HG02571 (cell line): Measurements from ENCODE around the gene PRKCE.

Experiments used
- ATAC-seq: cut with Tn5 transposase; IDR thresholded peaks from one replicate; pipeline ENCODE4 v1.9.1; 2021; ENCODE audit warnings: mild to moderate bottlenecking, moderate library complexity; ENCODE audit not compliant: unreplicated experiment

Gene PRKCE

DNA sequence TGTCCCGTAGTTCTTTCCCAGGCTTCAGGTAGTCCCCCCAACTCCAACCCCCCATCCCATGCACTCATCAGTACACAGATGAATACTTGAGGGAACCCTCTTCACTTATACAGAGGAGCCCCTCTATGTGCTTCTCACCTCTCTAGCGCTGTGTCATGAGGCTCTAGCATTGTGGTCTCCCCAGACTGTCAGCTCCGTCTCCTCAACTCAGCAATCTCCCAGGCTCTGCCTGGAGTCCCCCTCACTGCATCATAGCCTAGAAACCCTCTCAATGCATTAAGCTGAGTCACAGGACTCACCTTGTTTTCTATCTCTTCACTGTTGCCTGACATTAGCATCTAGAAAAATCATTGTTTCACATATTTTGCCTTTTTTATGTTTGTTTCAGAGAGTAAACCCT lies 20.2 kb upstream of the PRKCE start:
- ATAC-seq: no peak

- ATAC-seq: no peak
These were observed 19.5 kb upstream of the PRKCE start for GRCh38 chr2:45631955-45632354.

DNA sequence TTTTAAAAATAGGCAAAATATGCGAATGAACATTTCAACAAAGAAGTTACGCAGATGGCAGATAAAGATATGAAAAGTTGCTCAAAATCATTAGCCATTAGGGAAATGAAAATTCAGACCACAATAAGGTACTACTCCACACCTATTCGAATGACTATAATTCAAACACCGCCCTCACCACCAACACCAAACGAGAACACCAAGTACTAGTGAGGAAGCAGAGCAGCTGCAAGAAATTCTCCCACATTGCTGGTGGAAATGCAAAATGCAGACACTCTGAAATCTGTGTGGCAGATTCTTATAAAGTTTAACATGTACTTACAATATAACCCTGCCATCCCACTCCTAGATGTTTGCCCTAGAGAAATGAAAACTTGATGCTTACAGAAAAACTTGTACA lies 17.3 kb upstream of the PRKCE start:
- no peak for ATAC-seq

- ATAC-seq: no peak
These were observed 15.5 kb upstream of the PRKCE start for GRCh38 chr2:45636008-45636407.

DNA sequence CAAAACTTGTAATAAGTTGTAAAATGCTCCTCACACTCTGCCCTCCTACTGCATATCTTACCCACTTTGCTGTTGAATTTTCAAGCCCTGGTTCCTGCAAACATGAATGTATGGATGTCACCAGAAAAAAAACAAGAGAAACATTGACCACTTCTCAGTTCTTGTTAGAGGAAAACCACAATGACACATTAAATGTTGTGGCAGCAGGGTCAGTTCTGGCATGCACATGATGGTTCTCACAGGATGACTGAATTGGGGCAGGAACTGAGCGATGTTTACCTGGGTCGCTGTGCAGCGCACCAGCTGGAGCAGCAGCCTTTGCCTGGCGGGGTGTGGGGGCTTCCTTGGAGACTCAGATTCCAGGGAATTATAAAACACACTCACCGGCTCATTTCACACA lies 14.0 kb upstream of the PRKCE start:
- no peak for ATAC-seq

DNA sequence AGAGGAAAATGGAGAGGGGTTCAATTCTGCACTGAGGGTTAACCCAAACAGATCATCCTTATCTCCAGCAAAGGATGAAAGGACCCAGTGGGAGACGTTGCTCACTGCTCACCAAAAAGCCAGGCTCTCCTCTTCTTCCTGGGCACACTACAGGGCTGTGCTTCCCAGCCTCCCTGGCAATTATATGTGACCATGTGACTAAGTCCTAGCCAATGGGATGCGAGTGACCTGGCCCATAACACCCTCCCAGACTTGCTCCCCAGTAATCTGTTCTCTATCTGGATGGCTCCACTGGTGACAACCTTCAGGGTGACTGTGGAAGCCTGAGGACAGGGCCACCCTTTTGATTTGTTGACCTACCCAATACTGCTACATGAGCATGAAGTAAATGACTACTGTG lies 10.9 kb upstream of the PRKCE start:
- no peak for ATAC-seq

- no peak for ATAC-seq
These were observed 8.4 kb upstream of the PRKCE start for GRCh38 chr2:45643095-45643494.

DNA sequence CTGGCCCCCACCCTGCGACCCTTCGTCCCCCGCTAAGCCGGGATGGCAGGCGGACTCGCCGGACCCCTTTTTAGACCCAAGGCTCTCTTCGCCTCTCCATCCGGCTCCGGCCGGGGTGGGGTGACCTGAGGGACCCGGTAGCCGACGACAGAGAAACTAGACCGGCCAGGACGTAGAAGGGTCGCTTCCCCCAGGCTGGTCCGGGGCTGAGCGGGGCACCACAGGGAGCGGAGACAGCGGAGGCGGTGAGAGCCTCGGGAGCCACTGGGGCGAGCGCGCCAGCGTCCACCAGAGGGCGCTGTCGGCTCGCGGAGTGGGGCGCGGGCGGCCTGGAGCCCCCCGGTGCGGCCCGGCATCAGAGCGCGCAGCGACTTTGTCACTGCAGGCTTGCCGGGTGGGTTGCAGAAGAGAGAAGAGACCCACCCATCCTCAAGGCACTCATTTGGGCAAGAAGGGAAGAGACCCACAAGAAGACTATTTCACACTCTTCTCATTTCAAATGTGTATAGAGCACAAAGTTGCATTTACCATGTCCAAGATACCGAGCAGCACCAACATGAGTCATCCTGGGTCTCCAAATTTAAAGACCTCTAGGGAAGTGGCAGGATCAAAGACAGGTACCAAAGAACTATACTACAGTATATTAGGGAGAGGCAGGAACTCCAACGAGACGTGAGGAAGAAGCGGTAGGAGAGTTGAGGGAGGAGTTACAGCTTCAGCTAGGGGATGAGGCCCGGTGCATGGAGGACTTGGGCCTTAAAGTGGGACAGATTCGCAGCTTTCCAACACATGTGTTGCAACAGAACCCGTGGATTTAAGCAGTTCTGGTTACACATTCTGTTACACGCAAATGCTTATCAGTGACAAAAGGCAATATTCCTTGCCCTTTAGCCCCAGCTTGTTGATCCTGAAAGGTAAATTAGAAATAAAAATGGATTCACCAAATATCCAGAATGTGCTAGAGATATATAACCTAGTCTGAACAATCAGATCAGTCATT lies 7.6 kb upstream of the PRKCE start:
- ATAC-seq: peak; percentile 74

DNA sequence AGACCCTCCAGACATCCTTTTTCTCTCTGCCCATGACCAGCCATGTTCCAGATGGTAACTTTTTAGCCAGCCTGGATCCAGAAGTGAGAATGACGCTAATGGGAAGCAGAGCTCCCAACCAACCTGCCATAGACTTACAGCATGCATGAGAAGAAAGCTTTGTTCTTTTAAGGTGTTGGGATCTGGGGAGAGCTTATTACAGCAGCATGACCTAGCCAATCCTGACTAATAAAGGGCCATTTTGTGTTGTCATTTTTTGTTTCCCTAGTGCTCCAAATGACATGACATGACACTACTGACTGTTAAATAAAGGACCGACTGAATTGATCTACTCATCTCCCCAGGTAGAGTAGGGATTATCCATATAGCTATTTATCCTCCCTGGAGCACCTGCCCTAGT lies 5.2 kb upstream of the PRKCE start:
- no peak for ATAC-seq

GRCh38 chr2:45647356-45647755 lies 4.1 kb upstream of the PRKCE start:
- no peak for ATAC-seq

DNA sequence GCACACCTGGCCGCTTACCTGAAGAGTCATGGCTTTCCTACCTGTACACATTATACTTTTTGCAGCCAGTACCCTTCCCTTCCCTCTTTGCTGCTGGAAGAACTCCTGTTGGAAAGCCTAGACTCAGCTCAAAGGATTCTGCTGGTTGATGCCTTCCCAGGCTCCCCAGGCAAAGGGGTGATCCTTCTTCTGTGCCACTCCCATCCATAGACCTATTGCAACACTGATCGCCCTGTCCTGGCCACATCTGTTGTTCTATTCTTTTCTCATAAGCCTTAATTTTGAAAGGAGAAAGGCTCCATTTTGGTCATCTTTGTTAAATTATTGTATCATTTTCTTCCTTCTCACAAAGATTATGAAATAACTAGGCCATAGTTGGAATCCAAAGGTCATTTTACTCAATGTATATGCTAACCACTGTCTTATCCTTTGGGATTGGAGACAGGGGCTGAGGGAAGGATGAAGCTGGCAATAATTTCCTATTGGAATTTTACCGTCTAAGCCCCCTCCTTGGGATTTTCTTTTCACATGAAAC lies 3.4 kb upstream of the PRKCE start:
- no peak for ATAC-seq

- no peak for ATAC-seq
These were observed 2.8 kb upstream of the PRKCE start for GRCh38 chr2:45648636-45649035.

GRCh38 chr2:45649462-45649857 lies 2.0 kb upstream of the PRKCE start:
- no peak for ATAC-seq

GRCh38 chr2:45649858-45650811 lies 1.3 kb upstream of the PRKCE start:
- peak; percentile 27 for ATAC-seq

DNA sequence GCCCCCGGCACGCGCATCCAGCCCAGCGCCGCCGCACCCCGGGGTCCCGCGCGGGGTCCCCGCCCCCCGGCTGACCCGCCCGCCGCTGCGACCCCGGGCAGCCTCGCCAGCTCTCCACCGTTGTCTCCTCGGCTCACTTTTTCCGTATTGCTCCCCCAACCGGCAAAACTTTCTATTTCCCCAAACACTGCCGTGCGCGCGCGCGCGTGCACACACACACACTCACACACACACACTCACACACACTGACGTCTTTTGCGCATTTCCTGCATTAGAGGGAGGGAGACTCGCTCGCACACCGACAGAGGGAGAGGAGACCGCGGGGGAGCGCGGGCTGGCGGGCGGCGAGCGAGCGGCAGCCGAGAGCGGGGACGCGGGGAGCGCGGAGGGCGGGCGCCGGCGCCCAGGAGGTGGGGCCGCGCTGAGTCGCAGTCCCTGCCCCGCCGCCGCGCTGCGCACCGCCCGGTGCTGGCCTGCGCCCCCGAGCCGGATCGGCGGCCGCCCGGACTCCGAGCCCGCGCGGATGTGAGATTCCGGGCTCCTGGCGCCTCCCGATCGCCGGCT lies 542 bp upstream of the PRKCE start:
- ATAC-seq: peak; percentile 66

- no peak for ATAC-seq
These were observed 886 bp downstream of the PRKCE start for GRCh38 chr2:45652090-45653031.

DNA sequence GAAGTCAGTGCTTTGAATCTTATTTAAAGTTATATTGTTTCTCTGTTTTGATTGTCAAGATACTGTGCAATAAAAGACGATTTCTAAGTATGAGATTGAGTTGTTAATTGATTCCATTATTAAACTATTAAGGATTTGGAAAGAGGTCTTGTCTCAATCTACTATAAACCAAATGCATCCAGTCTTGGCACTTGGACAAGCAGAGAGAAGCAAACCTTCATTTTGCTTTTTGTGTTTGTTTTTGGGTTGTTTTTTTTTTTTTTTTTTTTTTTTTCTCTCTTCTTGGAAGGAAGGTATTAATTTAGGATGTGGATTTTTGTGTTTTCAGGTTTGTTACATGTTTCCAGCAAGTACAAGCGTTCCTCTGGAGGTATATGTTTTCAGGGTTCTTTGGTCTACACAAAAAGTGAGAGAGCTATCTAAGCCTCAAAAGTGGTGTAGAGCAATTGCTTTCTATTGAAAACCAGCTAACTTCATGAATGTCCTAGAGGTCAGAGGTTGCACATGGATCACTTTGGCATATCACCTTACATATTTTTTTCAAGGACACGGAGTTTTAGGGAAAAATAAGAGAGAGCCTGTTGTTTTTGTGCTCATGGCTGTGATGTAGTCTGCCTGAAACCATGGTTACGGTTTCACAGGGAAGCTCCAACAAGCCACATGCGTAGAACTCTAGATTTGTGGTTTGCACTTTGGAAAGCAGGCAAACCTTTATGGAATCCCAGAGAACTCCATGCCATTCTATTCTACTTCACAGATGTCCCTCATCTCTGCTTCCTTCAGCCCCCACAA lies 1.8 kb downstream of the PRKCE start:
- ATAC-seq: no peak

DNA sequence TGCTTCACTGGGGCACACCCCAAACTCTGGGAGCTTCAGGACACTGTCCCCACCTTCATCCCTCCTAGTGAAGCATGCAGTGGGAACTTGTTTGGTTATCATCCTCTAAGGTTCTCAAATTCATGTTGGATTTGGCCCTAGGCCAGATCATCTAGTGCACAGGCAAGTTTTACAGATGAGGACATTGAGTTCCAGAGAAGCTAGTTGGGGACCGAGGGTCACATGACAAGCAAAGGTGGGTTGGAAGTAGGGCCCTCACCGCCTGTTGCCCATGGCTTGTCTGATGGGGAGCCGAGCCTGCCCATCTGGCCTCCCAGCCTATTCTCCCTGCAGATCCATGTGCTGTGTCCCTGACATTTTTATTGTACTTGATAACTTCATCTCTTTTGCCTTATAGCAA lies 2.8 kb downstream of the PRKCE start:
- ATAC-seq: no peak

GRCh38 chr2:45661828-45662227 lies 10.4 kb downstream of the PRKCE start:
- no peak for ATAC-seq
